GM19351 (cell line): ENCODE results near the gene PPARGC1A.

ENCODE experiments used
- ATAC-seq: cut with Tn5 transposase; IDR thresholded peaks from one replicate; pipeline ENCODE4 v1.9.1; 2021; ENCODE audit warnings: mild to moderate bottlenecking, moderate library complexity; ENCODE audit not compliant: unreplicated experiment

Gene PPARGC1A

DNA sequence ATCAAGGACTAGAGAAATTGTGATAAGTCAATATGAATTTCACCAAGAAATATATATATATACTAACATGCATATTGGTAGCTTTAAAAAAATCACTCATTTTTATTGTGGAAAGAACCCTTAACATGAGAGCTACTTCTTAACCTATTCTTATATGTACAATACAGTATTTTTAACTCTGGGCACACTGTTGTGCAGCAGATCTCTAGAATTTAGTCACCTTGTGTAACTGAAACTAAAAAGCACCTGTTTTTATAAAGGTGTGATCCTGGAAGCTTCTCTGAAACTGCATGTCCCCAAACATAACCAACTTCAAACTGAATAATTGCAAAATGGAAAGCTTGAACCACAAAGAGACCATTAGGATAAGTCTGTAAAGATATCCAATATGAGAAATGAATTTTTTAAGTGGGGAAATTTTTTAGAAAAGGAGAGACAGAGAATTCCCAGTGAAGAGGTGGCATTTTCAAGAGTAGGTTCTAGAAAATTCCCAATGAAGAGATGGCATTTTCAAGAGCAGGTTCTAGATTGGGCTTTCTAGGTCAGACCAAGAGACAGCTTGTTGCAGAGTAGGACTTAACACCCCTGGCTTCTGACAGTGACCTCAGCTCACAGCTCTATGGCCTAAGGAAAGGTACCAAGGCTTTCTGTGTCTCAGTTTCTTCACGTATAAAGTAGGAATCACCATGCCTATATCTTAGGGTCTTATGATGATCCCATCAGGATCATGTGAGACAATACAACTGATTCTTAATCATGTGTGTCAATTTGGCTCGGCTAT is 22.0 kb upstream of the PPARGC1A start:
- ATAC-seq, result peak; percentile 85

DNA sequence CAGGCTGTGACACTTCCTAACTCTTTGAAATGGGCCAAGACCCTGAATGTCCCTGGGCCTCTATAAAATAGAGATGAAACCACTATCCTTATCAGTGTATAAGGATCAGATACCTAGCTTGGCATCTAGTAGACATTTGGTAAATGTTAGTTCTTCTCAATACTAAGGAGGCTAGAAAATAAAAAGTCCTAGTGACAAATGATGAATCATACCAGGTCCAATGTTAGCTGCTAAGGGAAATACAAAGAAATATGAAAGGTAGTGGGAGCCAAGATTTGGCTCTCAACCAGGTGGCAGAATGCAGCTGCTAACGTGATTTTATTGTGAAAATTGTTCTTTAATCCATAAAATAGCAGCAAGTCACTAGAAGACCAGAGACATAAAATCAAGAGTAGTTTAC is 19.8 kb upstream of the PPARGC1A start:
- no peak for ATAC-seq

DNA sequence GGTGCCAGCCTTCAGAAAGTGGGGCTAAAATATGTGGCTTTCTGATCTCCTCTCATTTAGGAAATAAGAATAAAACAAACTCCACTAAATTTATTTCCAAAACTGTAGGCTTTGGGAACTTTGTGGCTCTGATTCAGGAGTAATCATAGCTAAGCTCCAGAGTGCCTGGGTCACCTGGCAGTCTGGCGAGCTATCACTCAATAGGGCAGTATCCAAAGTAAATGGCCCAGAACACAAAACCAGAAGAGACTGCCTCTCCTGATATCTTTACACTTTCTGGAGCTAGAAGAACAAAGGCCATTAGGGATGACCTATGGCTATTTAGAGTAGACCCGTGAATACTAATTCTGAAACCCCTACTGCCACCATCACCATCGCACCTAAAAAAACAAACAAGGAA is 17.0 kb upstream of the PPARGC1A start:
- ATAC-seq, result no peak

DNA sequence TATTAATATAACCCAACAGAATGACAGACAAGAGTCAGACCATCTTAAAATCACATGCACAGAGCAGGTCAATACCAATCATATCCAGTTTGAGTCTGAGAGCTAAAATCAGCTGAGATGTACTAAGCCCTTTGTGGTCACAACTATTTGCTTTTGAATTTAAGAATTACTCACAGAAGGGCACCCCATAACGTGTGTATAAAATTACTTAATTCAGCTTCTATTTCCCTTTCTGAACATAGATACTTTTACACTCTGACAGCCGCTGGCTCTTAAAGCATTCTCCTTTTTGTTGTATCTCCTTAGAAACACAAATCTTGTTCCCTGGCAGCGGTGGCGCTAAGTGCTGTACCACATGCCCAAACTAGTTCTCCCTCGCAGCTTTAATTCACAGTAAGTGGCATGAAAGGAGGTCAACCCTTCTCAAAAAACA is 14.8 kb upstream of the PPARGC1A start:
- ATAC-seq, result no peak

DNA sequence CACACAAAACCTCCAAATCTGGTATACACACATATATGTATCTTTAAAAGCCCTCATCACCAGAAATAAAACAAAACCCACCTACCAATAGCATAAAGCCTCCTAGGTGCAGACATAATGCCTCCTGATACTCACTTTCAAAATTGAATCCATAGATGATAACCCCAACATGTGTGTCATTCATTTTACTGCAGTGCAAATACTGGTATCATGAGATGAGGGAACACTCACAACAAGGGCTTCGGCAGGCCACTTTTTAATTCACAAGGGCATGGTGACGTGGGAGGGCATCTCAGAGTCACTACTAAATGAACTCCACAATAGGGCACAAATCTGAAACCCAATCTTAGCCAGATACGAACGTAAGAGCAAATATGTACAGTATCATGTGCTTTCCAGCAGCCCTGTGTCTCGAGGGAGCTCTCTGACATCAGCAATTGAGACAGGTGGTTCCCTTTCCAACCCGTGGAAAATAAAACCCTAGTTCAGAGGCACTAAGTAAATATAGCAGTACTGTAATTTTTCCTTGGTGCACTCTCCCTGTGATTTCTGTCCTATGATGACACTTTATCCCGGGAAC is 14.1 kb upstream of the PPARGC1A start:
- ATAC-seq, result no peak

DNA sequence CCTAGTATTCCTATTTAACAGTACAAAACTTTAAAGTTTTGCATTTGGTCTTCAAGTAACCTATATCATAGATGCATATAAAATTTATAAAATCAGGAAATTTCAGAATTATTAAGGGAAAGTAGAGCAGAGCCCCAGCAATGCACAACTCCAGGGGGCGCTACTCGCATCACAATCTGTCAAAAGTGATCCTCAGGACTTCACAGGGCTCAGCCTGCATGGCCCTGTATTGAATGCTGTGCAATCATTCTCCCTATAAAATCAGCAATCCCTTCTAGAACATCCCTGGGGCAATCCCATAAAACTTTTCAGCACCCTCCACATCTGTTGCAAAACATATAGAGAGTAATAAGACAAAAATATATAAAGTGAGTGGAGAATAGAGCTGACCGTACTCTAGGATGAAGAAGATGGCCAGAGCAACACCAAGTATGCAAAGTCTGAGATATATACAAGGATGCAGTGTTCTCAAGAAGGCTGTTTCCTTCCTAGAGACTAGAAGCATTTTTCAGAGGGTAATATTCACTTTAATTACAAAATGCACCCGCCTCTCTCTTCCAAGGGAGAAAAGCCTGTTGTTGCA is 12.5 kb upstream of the PPARGC1A start:
- no peak for ATAC-seq

DNA sequence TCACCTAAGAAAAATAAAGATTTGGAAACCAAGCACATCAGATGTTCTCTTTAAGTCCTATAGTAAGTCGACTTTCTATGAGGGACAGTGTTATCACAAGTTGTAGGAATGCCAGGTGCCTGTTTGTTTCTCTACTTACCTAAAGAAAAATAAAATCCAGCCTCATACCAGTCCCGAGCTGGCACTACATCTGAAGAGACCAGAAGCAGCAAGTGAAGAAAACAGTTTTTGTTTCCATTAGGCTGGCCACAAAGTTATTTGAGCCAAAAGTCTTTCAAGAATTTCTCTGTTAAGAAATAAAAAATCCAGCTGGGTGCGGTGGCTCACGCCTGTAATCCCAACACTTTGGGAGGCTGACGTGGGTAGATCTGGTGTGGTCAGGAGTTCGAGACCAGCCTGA is 10.8 kb upstream of the PPARGC1A start:
- ATAC-seq, result no peak

DNA sequence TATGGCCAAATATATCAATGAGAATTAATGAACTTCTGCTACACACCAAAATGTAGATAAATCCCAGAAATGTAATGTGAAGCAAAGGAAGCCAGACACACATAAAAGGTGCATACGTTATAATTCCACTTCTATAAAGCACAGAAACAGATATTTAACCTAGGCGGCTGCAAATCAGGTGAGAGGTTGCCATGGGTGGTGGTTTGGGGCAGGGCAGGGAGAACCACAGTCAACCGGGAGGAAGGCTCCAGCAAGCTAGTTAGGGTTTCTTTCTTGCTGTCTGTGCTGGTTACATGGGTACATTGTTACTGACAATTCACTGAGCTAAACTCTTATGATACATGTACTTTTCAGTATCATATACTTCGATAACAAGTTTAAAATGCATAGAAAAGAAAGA is 9.7 kb upstream of the PPARGC1A start:
- ATAC-seq, result no peak

DNA sequence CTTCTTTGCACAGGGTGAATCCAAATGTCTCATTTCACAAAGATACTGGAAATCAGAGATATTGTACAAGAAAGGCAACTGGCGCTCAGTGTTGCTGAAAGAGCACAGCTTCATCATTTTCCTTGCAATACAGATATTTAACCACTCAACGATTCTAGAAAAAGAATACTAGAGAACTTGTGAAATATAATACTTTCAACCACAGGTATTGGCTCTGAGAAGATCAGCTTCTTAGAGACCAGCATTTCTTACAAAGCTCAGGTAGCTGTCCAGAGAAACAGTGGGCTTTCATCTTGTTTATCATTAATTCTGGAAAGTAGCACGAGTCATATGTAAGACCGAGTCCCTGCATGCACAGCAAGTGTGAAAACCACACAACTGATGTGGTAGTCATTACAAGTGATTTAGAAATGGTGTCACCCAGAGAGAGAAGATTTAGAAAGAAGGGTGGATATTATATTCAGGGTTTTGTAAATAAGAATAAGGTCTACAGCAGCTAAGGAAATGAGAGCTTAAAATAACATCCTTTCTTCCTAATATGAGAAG is 7.8 kb upstream of the PPARGC1A start:
- no peak for ATAC-seq

DNA sequence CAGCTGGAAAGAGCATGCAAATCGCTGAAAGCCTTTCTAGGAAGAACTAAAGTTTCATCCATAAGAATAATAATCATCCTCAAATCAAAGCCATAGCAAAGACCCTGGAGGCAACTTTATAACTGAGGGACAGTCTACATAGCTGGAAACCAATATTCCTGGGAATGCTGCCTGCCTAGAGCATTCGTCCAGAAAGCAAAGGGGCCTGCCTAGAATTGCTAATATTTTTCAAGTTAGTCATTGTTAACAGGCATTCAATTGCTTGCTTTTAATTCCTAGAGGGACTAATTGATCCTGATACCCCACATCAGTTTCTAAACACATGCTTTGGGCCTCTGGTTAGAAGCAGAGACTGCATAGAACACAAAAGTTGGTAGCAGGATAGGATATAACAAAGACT is 4.2 kb upstream of the PPARGC1A start:
- ATAC-seq, result no peak

DNA sequence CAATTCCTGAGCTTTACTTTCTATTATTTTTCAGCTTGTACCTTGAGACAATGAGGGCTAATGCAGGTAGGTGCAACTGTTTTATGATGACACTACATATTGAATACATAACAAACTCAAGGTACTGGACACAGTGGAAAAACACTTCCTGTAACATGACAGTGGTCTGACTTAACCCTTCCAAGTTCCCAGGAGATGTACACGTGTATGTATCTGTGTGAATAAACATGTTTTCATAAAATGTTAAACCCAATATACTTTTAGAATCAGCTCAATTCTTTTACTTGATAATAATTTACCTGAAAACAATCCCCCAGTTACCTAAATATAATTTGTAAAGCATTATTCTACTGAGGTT is 1.2 kb upstream of the PPARGC1A start:
- ATAC-seq, result no peak

DNA sequence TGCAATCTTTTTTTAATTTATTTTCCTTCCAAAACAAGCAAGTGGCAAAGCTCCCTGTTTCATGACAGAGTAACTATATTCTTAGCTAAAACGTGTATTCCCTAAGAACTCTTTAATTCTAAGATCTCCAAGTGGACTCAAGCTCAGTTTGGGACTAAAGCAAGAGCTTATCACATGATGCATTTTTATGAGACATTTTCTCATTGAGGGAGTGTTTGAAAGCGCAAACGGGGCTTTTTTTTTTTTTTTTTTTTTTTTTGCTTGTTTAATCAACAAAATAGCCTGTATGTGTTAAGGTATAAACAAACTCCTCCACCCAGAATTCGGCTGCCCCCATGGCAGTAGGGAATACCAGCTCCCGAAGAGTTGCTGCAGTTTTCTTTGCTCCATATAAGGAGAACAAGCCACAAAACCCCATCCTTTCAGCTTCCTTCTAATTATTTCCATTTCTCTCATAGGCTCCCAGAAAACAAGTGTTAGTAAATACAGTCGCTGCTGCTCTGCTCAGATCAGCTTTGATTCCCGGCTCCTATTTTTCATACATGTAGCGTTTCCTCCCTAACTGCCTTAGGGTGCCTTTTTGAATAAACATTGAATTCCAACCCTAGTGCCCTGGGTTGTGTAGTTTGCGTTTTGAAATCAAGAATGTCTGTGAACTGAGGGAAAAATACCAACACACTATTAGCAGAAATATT is 669 bp upstream of the PPARGC1A start:
- no peak for ATAC-seq

DNA sequence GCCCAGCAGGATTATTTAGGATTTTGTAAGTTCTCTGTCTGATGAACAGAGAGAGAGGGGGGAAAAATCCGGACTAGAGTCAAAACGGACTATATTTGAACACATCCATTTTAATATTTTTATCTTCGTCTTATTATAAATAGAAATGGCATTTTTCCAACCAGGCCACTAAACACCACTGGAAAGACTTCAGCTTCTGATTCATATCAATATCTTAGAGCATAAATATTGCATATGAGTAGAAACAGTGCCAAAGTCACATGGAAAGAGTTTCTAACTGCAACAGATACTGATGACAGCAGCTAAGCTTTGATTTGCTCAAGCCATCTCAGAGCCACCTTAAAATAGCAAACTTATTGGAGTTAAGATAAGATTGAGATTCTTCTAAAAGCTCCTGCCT is 456 bp downstream of the PPARGC1A start:
- ATAC-seq, result no peak

DNA sequence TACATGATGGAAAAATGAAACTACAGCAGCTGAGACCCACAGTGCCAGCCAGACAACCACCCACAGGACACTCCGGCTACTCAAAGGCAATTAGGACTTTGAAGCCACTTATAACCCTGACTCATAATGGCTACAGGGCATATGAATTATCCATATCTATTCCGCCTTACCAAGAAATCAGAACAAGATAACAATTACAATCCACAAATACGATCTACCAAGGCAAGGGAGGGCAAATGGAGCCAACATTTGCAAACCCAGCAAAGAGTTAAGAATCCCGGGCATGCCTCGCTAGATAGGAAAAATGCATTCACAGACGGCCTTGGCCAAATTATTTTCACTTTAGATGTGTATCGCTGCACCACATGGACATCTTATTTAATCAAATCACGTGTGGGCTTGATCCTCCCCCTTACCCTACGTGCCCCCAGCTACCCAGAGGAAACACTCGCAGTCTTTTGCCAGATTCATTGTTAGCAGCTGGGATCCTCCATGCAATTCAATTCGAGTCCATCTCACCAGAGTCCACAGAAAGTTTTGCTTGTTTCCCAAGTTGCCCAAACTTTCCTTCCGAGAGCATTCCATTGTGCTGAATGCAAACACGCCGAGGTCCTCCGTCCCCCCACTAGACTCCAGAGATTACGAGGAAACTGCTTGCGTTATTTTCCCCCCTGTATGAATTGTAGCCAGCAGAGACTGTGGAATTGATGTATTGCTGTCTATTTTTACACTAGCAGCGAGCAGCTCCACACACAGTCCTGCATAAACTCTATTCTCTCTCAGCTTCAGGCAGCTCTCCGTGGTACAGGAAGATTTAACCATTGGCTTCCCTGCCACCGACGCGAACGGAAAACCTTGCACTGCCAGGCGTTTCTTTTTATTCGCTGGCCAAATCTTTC is 1.2 kb downstream of the PPARGC1A start:
- ATAC-seq, result no peak

DNA sequence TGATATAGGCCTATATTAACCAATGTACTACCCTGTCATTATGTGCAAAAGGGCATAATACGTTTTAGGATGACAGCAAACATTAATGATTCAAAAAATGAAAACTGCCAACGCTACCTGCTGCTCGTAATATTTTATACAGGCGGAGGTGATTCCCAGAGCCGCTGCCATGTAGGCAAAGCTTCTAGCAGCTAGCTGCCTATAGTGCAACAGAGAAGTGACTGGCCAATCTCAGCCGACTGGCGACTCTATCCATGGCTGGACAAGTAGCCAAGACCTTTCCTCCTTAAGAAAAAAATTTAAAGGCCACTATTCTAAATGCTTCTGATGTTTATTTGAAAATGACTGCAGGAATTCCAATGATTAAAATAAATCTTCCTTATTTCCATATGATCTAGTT is 1.9 kb downstream of the PPARGC1A start:
- no peak for ATAC-seq

DNA sequence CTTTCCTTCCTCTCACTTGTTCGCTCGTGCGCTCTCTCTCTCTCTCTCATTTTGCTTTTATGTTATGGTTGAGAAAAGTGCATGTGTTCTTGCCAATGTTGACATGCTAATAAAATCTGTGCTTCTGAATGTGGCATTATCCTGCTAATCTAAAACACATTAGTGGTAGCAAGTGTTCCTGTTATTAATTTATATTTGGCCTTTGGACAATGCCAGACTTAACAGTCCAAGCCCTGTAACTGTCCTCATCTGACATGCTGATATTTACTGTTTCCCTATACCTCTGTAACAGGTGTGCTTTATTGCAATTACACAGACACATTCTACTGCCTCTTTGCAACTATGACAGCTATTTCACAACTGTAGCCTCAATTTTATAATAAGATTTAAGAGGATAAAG is 2.7 kb downstream of the PPARGC1A start:
- no peak for ATAC-seq

DNA sequence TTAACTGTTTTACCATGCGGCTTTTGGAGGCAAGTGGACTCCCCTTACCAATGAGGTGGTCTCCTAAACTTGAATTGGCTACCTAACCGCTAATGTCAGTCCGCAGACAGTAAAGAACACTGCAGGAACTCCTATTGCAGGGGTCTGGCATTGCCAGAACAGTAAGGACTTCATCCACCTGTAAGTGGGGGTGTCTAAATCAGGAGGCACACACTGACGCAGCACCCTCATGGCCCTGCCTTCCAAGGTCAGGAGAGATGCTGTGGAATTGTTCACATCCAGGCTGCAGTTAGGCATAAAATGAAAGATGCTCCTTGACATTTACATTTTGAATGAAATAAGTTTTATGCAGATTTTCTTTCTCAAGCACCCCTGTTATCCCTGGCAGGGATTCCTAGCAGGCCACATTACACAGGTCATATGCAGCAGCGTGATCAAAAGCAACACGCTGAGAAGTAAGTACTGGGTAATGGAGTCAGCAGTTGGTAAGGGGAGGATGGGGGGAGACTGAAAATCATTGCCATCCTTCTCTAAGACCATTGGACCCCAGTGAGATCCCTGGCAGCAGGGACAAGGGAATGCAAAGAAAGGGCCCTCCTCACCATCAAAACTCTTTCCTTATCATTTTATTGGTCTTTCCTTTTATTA is 3.8 kb downstream of the PPARGC1A start:
- ATAC-seq, result no peak

DNA sequence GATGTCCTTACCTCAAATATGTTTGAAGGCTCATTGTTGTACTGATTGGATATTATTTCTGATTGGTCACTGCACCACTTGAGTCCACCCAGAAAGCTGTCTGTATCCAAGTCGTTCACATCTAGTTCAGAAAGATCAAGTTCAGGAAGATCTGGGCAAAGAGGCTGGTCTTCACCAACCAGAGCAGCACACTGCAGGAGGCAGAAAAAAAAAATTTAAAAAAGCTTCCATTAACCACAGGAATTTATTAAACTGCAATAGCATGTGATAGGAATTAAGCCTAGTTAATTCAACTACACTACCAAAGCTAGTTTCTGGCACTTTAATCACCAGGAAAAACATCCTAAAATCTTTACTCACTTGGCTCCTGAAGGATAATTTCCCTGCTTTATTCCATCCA is 5.1 kb downstream of the PPARGC1A start:
- ATAC-seq, result no peak

DNA sequence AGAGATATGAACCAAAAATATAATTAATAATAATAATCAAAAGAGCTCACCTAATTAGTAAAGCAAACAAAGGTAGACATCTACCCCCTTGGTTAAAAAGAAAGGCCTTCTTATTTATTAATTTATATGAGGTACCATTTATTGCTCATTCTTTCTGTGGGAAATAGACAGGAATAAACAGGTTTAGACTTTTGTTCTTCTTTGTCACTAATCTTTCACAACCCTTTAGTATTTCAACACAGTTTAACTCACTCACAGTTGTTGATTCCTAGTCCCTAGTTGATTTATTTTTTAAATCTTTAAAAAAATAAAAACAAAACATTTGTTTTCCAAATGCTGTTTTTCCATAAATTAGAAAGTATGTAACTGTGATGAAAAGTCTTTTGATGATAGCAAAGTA is 5.6 kb downstream of the PPARGC1A start:
- no peak for ATAC-seq

DNA sequence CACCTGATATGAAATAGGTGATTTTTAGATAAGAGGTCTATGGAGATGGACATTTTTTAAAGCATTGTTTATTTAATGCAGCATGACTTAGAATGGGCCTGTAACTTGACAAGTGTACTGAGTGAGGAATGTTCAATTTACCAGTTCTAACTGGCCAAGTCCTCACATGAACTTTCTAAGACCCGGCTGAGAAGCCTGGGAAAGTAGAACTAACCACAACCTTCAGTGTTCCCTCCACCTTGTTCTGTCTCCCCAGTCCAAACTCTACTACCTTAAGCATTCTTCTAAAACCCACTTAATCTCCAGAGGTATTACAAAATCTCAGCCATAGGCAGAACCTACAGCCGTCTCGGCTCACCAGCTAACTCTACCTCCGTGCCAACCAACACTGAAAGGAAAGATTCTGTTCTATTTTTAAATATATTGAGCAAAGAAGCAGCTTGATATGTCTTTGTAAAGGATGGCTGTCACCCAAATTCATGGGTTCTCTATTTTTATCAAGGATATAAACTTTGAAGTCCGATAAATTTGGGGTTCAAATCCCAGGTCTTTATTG is 6.8 kb downstream of the PPARGC1A start:
- ATAC-seq, result no peak
